H9 (cell line): ENCODE measurements around the gene TMEM169. TPM values are rescaled to one million over a fixed set of nuclear protein-coding genes. Genes with fewer than 3 reads are reported as not detected.

Experiments
- DNase-seq: peaks from one replicate; pipeline ENCODE4 v3.0.0-alpha.2; 2017
- H2AFZ ChIP-seq: one replicate; pipeline ENCODE4 v1.6.1; 2013; ENCODE audit warnings: mild to moderate bottlenecking, low read length, control low read depth, moderate library complexity
- H2AK5ac ChIP-seq: 2 replicates; pipeline ENCODE4 v1.6.1; 2013; ENCODE audit warnings: low read length, control low read depth, mixed read lengths; ENCODE audit not compliant: insufficient read length
- H2BK120ac ChIP-seq: one replicate; pipeline ENCODE4 v1.6.1; 2013; ENCODE audit warnings: low read depth, mild to moderate bottlenecking, low read length, control low read depth, inconsistent platforms; ENCODE audit not compliant: poor library complexity, severe bottlenecking
- H2BK12ac ChIP-seq: 2 replicates; pipeline ENCODE4 v1.6.1; 2013; ENCODE audit warnings: low read length, control low read depth, mixed read lengths, low read depth; ENCODE audit not compliant: insufficient read length
- H2BK15ac ChIP-seq: 2 replicates; pipeline ENCODE4 v1.6.1; 2013; ENCODE audit warnings: low read depth, low read length, control low read depth
- H2BK20ac ChIP-seq: one replicate; pipeline ENCODE4 v1.6.1; 2013; ENCODE audit warnings: low read depth, mild to moderate bottlenecking, low read length, control low read depth, inconsistent platforms; ENCODE audit not compliant: poor library complexity, severe bottlenecking
- H2BK5ac ChIP-seq: 2 replicates; pipeline ENCODE4 v1.6.1; 2013; ENCODE audit warnings: low read length, control low read depth, mixed read lengths; ENCODE audit not compliant: insufficient read length
- H3K14ac ChIP-seq: 2 replicates; pipeline ENCODE4 v1.6.1; 2013; ENCODE audit warnings: low read length, control low read depth; ENCODE audit not compliant: insufficient read depth
- H3K18ac ChIP-seq: 2 replicates; pipeline ENCODE4 v1.6.1; 2013; ENCODE audit warnings: low read depth, mild to moderate bottlenecking, mixed read lengths, low read length, control low read depth; ENCODE audit not compliant: insufficient read length
- H3K23ac ChIP-seq: 2 replicates; pipeline ENCODE4 v1.6.1; 2013; ENCODE audit warnings: low read length, control low read depth, mixed read lengths, low read depth; ENCODE audit not compliant: insufficient read length
- H3K23me2 ChIP-seq: 2 replicates; pipeline ENCODE4 v1.6.1; 2013; ENCODE audit warnings: low read depth, mild to moderate bottlenecking, mixed read lengths, low read length, control low read depth; ENCODE audit not compliant: insufficient read length, poor library complexity, severe bottlenecking
- H3K27ac ChIP-seq: 2 replicates; pipeline ENCODE4 v1.5.1; 2013; ENCODE audit warnings: low read length, control low read depth, mixed read lengths, low read depth; ENCODE audit not compliant: insufficient read length
- H3K27me3 ChIP-seq: 2 replicates; pipeline ENCODE4 v1.6.1; 2013; ENCODE audit warnings: low read length, control low read depth, inconsistent platforms; ENCODE audit not compliant: insufficient read depth
- H3K4ac ChIP-seq: 2 replicates; pipeline ENCODE4 v1.6.1; 2013; ENCODE audit warnings: low read depth, mild to moderate bottlenecking, control low read depth, inconsistent platforms, low read length, moderate library complexity
- H3K4me1 ChIP-seq: 2 replicates; pipeline ENCODE4 v1.6.1; 2013; ENCODE audit warnings: low read length, control low read depth, inconsistent platforms; ENCODE audit not compliant: insufficient read depth
- H3K4me2 ChIP-seq: 2 replicates; pipeline ENCODE4 v1.6.1; 2013; ENCODE audit warnings: low read length, control low read depth, mixed read lengths; ENCODE audit not compliant: insufficient read length, insufficient read depth
- H3K56ac ChIP-seq: 2 replicates; pipeline ENCODE4 v1.6.1; 2013; ENCODE audit warnings: low read depth, mild to moderate bottlenecking, mixed read lengths, low read length, control low read depth; ENCODE audit not compliant: insufficient read length
- H3K79me1 ChIP-seq: 2 replicates; pipeline ENCODE4 v1.6.1; 2013; ENCODE audit warnings: low read depth, mild to moderate bottlenecking, moderate library complexity, low read length, control low read depth, inconsistent platforms; ENCODE audit not compliant: insufficient read depth, poor library complexity, severe bottlenecking
- H3K79me2 ChIP-seq: 2 replicates; pipeline ENCODE4 v1.6.1; 2013; ENCODE audit warnings: low read length, control low read depth, inconsistent platforms; ENCODE audit not compliant: insufficient read depth
- H3K9ac ChIP-seq: 2 replicates; pipeline ENCODE4 v1.6.1; 2013; ENCODE audit warnings: low read length, control low read depth, mixed read lengths; ENCODE audit not compliant: insufficient read length; ENCODE audit errors: extremely low read depth
- H3K9me3 ChIP-seq: one replicate; pipeline ENCODE4 v1.6.1; 2013; ENCODE audit warnings: low read depth, low read length, inconsistent platforms; ENCODE audit not compliant: control insufficient read depth
- H3T11ph ChIP-seq: one replicate; pipeline ENCODE4 v1.6.1; 2013; ENCODE audit warnings: mild to moderate bottlenecking, low read length, control low read depth, inconsistent platforms
- H4K20me1 ChIP-seq: one replicate; pipeline ENCODE4 v1.6.1; 2013; ENCODE audit not compliant: control insufficient read depth, insufficient read length, insufficient read depth
- H4K5ac ChIP-seq: 2 replicates; pipeline ENCODE4 v1.6.1; 2013; ENCODE audit warnings: low read depth, mild to moderate bottlenecking, mixed read lengths, low read length, control low read depth; ENCODE audit not compliant: insufficient read length
- H4K8ac ChIP-seq: replicated peaks from 2 replicates; pipeline ENCODE4 v1.6.1; 2013; ENCODE audit warnings: low read length, control low read depth, mixed read lengths, low read depth; ENCODE audit not compliant: insufficient read length
- H4K91ac ChIP-seq: 2 replicates; pipeline ENCODE4 v1.6.1; 2013; ENCODE audit warnings: low read depth, mild to moderate bottlenecking, moderate library complexity, mixed read lengths, low read length, control low read depth; ENCODE audit not compliant: insufficient read length
- H3K27ac Mint-ChIP-seq, 3 experiments: 2 replicates in 2 of 3; 3 replicates in 1 of 3; pipeline ENCODE4 v1.8.0; 2020 to 2021; ENCODE audit warnings: mixed read lengths in 3 of 3, mild to moderate bottlenecking in 1 of 3, moderate library complexity in 1 of 3
- H3K27me3 Mint-ChIP-seq: 2 replicates; pipeline ENCODE4 v1.8.0; 2021; ENCODE audit warnings: low read depth, mild to moderate bottlenecking, moderate library complexity, mixed read lengths
- H3K36me3 Mint-ChIP-seq, 3 experiments: 2 replicates in 2 of 3; 3 replicates in 1 of 3; pipeline ENCODE4 v1.8.0; 2020 to 2021; ENCODE audit warnings: low read depth in 3 of 3, mixed read lengths in 3 of 3; ENCODE audit not compliant: insufficient read depth in 1 of 3
- H3K4me1 Mint-ChIP-seq, 2 experiments: 2 replicates each; pipeline ENCODE4 v1.8.0; 2020; ENCODE audit warnings: mixed read lengths in 2 of 2
- H3K4me3 Mint-ChIP-seq, 2 experiments: 2 replicates in 1 of 2; 3 replicates in 1 of 2; pipeline ENCODE4 v1.8.0; 2020 to 2021; ENCODE audit warnings: mild to moderate bottlenecking in 2 of 2, mixed read lengths in 2 of 2, moderate library complexity in 1 of 2
- H3K9me3 Mint-ChIP-seq, 2 experiments: 2 replicates in 1 of 2; 3 replicates in 1 of 2; pipeline ENCODE4 v1.8.0; 2020; ENCODE audit warnings: mild to moderate bottlenecking in 2 of 2, mixed read lengths in 2 of 2, moderate library complexity in 1 of 2
- WGBS: extraction: QIAGEN DNeasy Blood & Tissue Kit; methylation state at CpG from one replicate; pipeline ENCODE4 v1.1.7; 2013; ENCODE audit warnings: missing lambda C conversion rate, low lambda C conversion rate, mixed read lengths; ENCODE audit not compliant: insufficient read length; ENCODE audit errors: extremely low coverage; 5-methylcytosine and 5-hydroxymethylcytosine counted together
- total RNA-seq: library from RNA; stranded (reverse); gene quantifications from 2 replicates; pipeline ENCODE4 v1.2.1, GENCODE V29; 2021
- TF ChIP-seq, protein P1 (sequence below): fragments of 200-600 bp; sonication (generic); conservative IDR thresholded peaks from 3 replicates; pipeline ENCODE4 v1.8.0; 2021; ENCODE audit warnings: antibody characterized with exemption, mild to moderate bottlenecking

Gene TMEM169
- total RNA-seq, 1 experiment from 2014 or later: 1.0 TPM

DNA sequence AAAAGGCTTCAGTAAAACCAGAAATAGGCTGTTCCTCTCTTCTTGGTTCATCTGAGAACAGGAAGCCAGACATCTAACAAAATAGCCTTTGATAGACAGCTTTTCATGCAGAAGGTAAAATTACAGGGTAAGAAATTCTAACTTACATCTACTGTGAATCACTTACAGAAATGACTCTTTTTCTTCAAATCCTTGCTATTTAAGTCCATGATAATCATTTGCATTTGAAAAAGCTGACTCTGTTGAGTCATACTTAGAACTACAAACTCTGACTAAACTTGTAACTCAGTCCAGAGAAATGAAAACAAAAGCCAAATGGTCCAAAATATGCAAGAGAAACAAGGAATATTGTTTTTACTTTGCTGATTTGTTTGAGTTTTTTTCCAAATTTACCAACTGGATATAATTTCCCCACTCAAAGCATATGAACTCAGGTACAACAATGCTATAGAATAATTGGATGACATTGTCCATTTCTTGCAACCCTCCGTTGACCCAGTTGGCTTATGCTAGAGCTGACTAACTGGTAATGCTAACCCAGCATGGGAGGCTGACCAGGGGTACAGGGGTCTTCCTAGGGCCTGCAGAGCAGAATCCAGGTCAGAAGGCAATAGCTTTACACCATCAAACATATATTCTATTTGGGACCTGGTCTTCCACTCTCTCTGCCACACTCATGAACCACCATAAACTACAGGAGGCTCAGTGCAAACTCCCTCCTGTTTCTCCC is 49.6 kb upstream of the TMEM169 start:
- Histone ChIP-seq H3K56ac (no peak overlapping the region), H3K79me1 (no peaks in the 10 kb centered on the region), H3K27ac (no peak overlapping the region), H4K5ac (no peak overlapping the region), H2AK5ac (no peak overlapping the region), H3K9ac (no peak overlapping the region), H2AFZ (no peak overlapping the region), H2BK5ac (no peak overlapping the region), H3K23ac (no peak overlapping the region), H2BK15ac (no peak overlapping the region), H3K4me2 (no peak overlapping the region), H3K27me3 (no peaks in the 10 kb centered on the region), H3T11ph (no peak overlapping the region), H3K14ac (no peak overlapping the region), H3K23me2 (no peaks in the 10 kb centered on the region), H3K4ac (no peak overlapping the region), H4K91ac (no peak overlapping the region), H2BK20ac (no peak overlapping the region), H3K79me2 (no peaks in the 10 kb centered on the region), H3K9me3 (no peaks in the 10 kb centered on the region), H2BK120ac (no peak overlapping the region), H4K20me1 (peaks cover 2% of the 10 kb centered on the region), H3K18ac (no peak overlapping the region), H2BK12ac (no peak overlapping the region), H4K8ac (no peak overlapping the region), H3K4me1 (no peaks in the 10 kb centered on the region)
- Mint-ChIP-seq H3K9me3 (no peaks in the 10 kb centered on the region), H3K36me3 (peaks cover 5 to 20% (median 9%) of the 10 kb centered on the region in 3 experiments; a peak in 5 of 7 replicates), H3K27me3 (no peaks in the 10 kb centered on the region), H3K4me3 (no peak overlapping the region), H3K27ac (no peak overlapping the region), H3K4me1 (peaks cover 4 to 12% of the 10 kb centered on the region in 2 experiments)
- DNase-seq: no peak
- no CpG with 5 or more reads among the region's 1 CpG for WGBS
- TF ChIP-seq, protein P1, sequence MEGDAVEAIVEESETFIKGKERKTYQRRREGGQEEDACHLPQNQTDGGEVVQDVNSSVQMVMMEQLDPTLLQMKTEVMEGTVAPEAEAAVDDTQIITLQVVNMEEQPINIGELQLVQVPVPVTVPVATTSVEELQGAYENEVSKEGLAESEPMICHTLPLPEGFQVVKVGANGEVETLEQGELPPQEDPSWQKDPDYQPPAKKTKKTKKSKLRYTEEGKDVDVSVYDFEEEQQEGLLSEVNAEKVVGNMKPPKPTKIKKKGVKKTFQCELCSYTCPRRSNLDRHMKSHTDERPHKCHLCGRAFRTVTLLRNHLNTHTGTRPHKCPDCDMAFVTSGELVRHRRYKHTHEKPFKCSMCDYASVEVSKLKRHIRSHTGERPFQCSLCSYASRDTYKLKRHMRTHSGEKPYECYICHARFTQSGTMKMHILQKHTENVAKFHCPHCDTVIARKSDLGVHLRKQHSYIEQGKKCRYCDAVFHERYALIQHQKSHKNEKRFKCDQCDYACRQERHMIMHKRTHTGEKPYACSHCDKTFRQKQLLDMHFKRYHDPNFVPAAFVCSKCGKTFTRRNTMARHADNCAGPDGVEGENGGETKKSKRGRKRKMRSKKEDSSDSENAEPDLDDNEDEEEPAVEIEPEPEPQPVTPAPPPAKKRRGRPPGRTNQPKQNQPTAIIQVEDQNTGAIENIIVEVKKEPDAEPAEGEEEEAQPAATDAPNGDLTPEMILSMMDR: no peak
